HK-2 (cell line): Measurements from ENCODE around the gene ADAMTS8.

Source experiments
- DNase-seq: peaks from one replicate; pipeline ENCODE4 v3.0.0-alpha.2; 2018; ENCODE audit not compliant: unreplicated experiment

ADAMTS8 gene

DNA sequence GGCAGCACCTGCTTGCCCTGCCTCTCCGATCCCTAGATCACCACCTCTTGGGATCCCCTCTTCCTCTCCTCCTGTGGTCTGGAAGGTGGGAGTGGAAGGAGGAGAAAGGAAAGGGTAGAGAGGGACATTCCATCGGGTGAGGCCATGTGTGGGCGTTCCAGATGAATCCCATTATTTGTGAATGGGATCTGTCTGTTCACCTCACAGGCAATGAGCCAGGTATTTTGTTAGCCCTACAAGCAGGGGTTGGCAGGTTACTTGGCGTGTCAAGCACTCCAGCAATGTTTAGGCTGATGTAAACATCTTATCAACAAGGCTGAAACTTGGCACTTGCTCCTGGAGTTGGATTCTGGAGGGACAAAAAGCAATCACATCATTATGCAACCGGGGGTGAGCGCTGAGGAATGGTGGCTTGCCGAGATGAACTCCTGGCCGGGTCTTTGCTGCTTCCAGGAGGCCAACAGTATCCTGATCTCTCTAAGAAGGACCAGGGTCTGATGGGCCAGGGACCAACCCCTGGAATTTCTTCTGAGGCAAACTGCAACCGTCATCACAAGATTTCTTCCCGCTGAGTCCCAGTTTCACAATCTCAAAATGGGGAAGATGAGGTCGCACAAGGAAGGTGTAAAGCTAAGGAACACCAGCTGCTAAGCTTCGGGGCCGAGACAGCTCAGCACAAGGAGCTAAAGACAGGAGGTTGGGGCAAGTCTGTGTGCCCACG, 7.8 kb downstream of the ADAMTS8 start:
- no peak for DNase-seq

DNA sequence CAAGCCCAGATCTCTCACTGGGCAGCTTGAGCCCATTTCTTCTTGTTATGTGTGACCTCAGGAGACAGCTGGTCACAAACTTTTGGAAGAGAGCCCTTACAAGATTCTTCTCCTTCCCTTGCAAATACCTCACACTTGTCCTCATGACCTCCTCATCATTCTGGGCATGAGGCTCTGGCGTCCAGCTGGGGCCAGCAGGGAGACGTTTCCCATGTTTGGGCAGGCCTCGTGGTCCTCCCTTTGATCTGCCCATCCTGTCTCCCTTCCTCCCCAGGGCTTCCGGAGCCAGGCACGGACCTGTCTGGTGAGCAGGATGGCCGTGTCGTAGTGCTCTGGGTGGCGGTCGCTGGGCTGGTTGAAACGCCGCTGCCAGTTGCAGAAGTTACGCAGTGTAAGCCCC, 9.7 kb downstream of the ADAMTS8 start:
- no peak for DNase-seq

DNA sequence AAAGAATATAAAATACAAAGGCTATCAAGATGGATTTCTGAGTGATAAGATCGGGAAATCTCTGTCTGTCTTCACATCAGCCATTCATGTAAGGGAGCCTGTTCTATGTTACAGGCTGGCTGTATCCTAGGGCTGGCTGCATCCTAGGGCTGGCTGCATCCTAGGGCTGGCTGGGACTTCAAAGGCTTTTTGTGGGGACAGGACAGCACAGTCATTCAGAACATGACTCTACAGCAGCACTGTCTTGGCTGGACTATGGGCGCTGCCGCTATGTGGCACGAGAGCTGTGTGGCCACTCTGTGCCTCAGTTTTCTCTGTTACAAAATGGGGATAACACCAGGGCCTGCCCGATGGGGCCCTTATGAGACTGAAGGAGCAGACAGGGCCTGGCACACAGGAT, 10.2 kb downstream of the ADAMTS8 start:
- no peak for DNase-seq

DNA sequence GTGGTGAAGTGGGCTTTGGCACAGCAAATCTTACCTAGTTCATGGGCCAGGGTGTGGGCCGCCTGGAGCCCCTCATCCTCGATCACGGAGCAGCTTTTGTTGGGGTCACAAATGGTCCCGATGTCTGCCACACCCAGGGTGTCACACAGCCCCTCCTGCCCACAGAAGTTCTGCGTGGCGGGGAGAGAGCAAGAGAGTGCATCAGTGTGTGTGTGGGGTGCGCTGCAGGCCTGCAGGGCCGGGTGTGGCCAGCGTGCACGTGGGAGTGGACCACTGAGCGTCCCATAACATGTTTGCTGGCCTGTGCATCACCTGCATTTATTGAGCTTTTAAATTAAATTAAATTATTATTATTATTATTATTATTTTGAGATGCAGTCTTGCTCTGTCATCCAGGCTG, 11.5 kb downstream of the ADAMTS8 start:
- DNase-seq, result no peak

- no peak for DNase-seq
These were observed 11.9 kb downstream of the ADAMTS8 start for GRCh38 chr11:130416530-130416882.

- DNase-seq, result peak; percentile 44
These were observed 12.5 kb downstream of the ADAMTS8 start for GRCh38 chr11:130415731-130416529.

GRCh38 chr11:130414107-130415080, 14.0 kb downstream of the ADAMTS8 start:
- DNase-seq, result no peak

DNA sequence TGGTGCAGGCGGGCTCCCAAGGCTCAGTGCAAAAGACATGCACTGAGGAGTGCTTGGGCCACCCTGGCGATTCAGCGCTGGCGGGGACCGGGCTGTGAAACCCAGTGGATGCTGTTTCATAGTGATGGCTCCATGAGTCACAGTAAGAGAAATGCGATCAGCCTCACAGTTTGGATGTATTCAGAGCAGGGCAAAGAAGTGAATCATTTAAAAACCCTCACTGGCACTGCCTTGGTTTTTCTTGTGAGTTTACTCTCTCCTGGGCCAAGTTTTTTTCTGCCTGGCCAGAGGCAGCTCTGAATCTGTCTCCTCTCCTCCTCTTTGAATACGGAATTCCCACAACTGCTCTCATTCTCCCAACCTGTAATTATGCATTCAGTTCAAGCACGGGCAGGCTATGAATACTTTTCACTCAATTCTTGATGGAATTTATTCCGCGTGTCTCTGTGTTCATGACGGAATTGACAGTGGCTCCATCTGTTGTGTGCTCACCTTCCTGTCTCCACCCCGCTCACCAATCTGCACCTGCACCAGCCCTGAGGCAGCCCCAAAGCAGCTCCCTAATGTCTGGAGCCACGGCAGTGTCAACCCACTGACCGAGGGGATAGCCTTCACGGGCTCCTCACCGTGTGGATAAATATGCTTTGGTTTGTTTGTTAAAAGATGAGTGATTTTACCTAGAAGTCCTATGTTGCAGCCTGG, 14.9 kb downstream of the ADAMTS8 start:
- DNase-seq, result peak; percentile 43

DNA sequence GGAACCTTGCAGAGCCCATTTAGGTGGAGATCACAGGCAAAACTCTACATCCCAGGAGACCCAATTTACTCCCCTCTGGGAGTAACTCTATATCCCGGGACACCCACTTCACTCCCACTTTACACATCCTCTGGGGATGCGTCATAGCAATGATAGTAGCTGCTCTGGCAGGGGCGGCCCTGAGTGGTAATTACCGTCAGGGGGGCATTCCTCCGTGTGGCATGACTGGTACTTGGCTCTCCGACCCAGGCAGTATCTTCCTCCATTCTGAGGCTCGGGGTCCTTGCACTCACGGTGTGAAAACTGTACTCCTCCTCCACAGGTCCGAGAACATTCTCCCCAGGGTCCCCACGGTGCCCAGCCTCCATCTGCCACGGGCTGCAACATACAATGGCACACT, 17.2 kb downstream of the ADAMTS8 start:
- DNase-seq, result no peak

- no peak for DNase-seq
These were observed 18.6 kb downstream of the ADAMTS8 start for GRCh38 chr11:130409594-130410388.

GRCh38 chr11:130408901-130409300, 19.5 kb downstream of the ADAMTS8 start:
- DNase-seq, result no peak

DNA sequence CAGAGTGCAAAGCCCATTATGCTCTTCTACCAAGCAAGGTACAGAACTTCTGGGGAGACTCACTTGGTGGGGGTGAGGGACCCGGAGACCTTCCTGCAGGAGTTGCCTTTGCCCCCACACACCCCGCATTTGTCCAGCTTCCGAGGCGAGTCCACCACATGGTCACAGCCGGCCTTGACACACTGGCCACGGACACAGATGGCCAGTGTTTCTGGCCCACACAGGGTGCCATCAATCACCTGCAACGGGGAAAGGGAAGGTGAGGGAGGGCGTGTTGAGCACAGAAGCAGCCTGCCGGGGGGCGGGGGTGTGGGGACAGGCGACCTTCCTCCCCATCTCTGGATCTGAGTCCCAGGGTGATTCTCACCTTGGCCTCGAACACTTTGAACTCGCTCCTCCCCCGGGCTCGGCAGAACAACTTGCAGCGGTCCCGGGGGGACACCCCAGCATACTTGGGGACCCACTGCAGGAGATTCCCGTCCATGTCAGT, 20.0 kb downstream of the ADAMTS8 start:
- no peak for DNase-seq

- DNase-seq, result peak; percentile 16
These were observed 20.4 kb downstream of the ADAMTS8 start for GRCh38 chr11:130407978-130408377.

- no peak for DNase-seq
These were observed 23.0 kb downstream of the ADAMTS8 start for GRCh38 chr11:130405428-130405827.

GRCh38 chr11:130404727-130405126, 23.7 kb downstream of the ADAMTS8 start:
- no peak for DNase-seq

- no peak for DNase-seq
These were observed 24.4 kb downstream of the ADAMTS8 start for GRCh38 chr11:130403967-130404366.

GRCh38 chr11:130403271-130403804, 25.1 kb downstream of the ADAMTS8 start:
- no peak for DNase-seq

DNA sequence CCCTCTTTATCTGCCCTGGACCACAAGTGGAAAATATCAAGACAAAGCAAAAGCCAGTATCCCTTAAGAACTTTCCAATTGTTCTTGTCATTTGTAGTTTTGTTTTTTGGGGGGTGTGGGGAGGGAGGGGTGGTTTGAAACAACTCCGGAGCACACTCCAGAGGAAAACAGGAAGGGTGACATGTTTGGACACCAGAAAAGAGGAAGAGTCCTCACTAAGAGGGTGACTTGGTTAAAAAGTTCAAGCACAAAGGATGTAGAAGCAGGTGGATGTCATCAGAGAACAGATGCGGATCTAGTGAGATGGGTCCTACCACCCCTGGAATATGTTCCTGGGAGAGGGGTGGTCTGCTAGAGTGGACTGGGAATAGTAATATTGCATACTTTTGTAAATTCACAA, 25.8 kb downstream of the ADAMTS8 start:
- DNase-seq, result no peak

GRCh38 chr11:130400781-130401483, 27.5 kb downstream of the ADAMTS8 start:
- no peak for DNase-seq

GRCh38 chr11:130399196-130399595, 29.2 kb downstream of the ADAMTS8 start:
- no peak for DNase-seq
